ENCODE data around the gene TK2.

Gene TK2

GRCh38 chr16:66486199-66486772, 63.6 kb downstream of the TK2 start:
- DNase-seq (ENCODE audit: low read depth in 1 of 2, low spot score in 1 of 2), result no peak

GRCh38 chr16:66485376-66485775, 64.5 kb downstream of the TK2 start:
- no peak for DNase-seq (ENCODE audit: low read depth in 1 of 2, low spot score in 1 of 2)

GRCh38 chr16:66484453-66485213, 65.3 kb downstream of the TK2 start:
- DNase-seq (ENCODE audit: low read depth in 1 of 2, low spot score in 1 of 2), result no peak

DNA sequence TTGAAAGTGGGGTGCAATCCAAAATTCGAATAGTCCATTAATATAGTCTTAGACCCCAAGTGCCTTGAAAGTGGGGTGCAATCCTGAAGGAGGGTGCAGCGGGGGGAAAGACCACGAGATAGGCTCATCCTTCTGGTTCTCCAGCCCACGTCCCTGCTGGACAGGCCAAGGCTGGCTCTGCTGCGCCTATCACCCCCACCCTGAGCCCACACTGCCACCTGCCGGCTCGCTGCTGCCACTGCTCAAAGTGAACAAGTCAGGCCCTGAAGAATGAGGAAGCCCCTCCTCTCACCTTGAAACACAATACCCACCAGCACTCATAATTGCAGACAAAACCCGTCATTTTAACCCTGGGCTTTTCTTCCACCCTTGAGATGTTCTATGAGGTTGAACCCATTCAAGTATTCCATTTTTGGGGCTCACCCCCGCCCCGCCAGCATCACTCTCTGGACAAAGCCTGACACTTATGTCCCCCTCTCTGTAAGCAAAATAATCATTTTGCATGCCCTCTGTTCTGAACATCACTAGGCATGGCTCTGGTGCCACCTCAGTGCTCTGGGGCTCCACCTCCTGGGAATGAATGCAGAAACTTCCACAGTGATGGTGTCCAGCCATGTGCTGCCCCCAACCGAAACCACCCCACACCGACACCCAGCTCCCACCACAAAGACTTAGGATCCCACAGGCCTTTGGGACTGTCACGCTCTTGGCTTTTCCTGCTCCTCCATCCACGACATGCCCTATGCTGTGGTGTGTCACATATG, 66.1 kb downstream of the TK2 start:
- peak; percentile 50 to 64 for DNase-seq (ENCODE audit: low read depth in 1 of 2, low spot score in 1 of 2)

DNA sequence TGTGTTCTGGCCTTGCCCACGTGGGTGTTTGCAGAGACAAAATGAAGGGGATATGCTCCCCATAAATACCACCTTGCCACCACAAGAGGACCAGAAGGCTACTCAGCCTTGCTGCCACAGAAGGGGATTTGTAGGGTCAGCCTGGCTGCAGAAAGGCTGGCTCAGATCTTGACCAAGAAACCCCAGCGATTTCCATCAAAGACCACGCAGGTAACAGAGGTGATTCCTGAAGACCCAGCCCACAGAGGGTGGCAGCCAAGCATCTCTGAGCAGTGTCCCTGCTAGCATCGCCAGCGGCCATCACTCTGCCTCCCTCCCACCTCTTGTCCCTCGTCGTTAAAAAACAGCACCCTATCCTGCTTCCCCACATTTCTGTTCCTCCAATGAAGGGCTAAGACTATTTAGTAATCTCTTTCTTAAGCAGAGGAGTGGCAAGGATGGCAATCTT, 68.0 kb downstream of the TK2 start:
- no peak for DNase-seq (ENCODE audit: low read depth in 1 of 2, low spot score in 1 of 2)

- no peak for DNase-seq (ENCODE audit: low read depth in 1 of 2, low spot score in 1 of 2)
Observed at GRCh38 chr16:66481081-66481942, 68.6 kb downstream of the TK2 start.

GRCh38 chr16:66480265-66481080, 69.4 kb downstream of the TK2 start:
- DNase-seq (ENCODE audit: low read depth in 1 of 2, low spot score in 1 of 2), result no peak

- DNase-seq (ENCODE audit: low read depth in 1 of 2, low spot score in 1 of 2), result no peak
Observed at GRCh38 chr16:66479661-66480264, 70.2 kb downstream of the TK2 start.

GRCh38 chr16:66478733-66479511, 71.0 kb downstream of the TK2 start:
- peak; percentile 67 to 68 for DNase-seq (ENCODE audit: low read depth in 1 of 2, low spot score in 1 of 2)

- DNase-seq (ENCODE audit: low read depth in 1 of 2, low spot score in 1 of 2), result no peak
Observed at GRCh38 chr16:66477028-66477515, 72.8 kb downstream of the TK2 start.

DNA sequence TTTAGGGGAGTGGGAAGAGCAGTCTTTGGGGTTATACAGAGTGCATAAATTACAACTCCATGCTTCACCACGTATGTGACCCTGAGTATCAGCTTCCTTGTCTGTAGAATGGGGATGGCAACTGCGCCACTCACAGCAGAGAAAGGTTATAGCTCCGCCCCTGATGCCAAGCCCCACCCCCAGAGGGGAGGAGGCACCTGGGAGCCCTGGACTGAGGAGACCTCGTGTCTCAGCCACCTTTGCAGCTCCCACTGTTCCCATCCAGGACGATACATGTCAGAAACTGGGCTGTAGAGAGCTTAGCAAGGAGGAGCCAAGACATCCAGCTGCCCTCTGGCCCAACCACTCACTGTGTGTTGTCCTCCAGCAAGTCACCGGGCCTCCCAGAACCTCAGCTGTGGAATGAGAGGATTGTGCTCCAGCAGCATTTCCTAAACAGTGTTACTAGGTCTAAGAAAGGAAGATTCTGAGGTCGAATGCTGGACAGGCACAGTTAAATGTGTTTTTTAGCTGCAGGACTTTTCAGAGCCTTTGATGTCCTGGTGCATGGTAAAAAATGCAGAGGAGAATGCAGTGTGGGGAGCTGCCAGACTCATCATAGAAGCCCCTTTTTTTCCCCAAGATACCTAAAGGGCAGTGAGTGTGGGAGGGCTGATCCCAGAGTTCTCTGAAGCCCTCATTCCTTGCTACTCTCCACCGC, 73.4 kb downstream of the TK2 start:
- DNase-seq (ENCODE audit: low read depth in 1 of 2, low spot score in 1 of 2), result peak in 1 of 2 donors; percentile 42

DNA sequence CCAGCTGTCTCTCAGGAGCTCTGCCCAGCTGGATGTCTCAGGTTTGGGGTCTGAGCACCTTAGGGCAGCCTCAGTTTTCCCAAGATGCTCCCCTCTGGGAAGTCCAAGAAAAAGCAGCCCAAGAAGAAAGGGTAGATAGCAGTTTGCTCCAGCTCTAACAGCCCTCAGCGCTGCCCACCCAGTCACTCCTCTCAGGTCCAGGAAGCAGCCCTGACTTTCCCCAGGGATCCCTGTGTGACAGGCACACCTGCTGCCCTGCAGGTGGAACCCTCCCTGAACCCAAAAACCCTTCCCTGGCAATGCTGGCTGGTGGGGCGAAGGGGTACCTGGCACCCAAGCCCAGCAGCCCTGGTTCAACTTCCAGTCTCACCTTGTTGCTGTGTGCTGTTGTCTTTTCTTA, 74.7 kb downstream of the TK2 start:
- no peak for DNase-seq (ENCODE audit: low read depth in 1 of 2, low spot score in 1 of 2)

DNA sequence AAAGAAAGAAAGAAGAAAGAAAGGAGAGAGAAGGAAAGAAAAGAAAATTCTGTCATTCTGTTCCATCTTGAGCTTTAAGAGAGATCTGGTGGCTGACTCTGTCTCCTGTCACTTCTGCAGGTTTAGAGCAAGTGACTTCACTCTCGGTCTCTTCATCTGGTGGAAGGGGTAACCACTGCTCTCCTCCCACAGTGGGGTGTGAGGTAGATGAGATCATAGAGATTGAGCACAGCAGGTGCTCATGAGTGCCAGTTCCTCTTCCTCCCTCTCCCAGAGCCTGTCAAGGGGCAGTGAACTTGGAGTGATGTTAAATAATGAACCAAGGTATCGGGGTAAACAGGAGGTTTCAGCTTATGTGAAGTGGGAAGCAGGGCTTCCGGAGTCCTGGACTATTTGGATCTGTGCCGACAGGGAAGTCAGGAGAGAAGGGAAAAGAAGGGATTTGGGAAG, 75.1 kb downstream of the TK2 start:
- no peak for DNase-seq (ENCODE audit: low read depth in 1 of 2, low spot score in 1 of 2)

DNA sequence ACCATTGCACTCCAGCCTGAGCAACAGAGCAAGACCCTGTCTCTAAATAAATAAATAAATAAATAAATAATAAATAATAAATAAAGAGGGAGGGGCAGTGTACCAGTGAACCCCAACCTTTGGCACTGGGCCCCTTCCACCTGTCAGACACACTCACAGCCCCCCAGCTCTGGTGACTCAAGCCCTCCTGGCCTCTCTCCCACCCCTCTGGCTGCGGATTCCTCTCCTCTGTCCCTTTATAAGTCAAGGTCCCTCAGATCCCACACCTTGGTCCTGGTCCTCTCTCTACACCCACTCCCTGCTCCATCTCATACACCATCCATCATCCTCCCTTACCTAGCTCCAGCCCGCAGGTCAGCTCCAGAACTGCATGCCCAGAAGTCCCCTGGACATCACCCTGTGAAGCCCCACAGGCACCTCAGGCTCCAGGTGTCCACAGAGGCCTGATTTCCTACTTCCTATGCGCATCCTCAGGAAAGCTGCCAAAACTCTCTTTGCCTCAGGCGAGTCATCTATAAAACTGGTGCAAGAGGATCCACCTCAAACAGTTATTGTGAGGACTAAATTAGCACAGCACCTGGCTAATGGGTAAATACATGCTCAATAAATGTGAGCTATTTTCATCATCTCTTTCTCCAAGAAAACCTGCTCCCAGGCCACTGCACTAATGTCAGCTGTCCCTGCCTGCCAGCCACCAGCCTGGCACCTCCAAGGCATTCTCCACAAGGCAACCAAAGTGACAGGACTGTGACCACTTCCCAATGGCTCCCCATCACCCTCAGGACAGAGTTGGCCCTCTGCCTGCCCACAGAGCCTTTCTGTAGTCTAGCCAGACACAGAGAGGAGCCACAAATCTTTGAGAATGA, 76.0 kb downstream of the TK2 start:
- DNase-seq (ENCODE audit: low read depth in 1 of 2, low spot score in 1 of 2), result no peak

DNA sequence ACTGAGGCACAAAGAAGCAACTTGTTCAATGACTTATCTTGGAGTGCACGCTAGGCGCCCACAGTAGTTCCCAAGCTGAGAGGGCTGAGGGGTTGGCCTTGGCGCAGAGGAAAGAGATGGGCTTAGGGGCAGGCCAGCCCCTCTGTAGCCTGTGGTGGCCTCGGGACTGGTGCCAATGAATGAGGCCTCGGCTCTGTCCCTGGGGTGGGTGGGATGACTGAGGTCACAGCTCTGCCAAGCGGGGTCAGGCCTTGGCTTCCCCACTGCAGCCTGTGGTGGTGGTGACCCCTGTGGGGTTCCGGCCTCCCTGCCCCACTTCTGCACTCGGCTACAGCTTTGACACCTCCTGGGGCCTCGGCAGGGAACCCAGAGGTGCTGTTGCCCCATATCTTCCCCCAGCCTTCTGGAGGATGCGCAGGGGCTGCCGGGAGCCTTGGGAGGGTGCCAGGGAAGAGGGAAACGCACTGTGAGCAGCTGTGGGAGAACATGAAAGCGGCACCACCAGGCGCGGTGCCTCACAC, 76.8 kb downstream of the TK2 start:
- DNase-seq (ENCODE audit: low read depth in 1 of 2, low spot score in 1 of 2), result no peak

DNA sequence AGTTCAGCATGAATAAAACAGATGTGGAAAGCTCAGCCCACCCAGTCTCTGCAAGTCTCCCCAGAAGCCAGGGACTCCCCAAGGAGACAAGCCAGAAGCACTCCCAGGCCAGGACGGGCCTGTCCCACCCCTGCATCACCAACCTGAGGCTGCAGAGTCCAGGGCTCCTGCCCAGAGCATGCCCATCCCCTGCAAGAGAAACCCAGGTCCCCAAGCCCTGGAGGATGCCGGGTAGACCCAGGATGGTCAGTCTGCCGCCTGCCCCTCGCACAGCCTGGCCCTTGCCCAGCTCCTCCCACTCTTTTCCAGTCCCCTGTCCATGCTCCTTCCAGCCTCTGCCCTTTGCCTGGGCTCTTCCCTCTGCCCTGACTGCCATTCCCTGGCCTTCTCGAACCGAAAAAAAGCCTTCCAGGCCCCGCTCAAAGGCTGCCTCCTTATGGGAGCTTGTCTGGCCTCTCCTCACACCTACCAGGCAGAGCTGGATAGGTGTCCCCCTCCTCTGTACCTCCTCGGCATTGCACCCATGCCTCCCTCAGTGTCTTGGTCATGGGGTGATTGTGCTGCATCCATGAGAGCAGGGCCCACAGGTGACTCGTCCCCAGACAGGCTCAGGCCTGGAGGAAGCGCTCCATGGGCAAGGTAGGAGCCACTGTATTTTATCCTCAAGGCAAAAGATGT, 78.1 kb downstream of the TK2 start:
- DNase-seq (ENCODE audit: low read depth in 1 of 2, low spot score in 1 of 2), result no peak

GRCh38 chr16:66471264-66471663, 78.7 kb downstream of the TK2 start:
- no peak for DNase-seq (ENCODE audit: low read depth in 1 of 2, low spot score in 1 of 2)
